OCI-LY1 (cell line): Measurements from ENCODE around the gene TMEM178B.

Experiments
- H2AFZ ChIP-seq: fragments of 200-600 bp; sonication (generic), shearing (Covaris generic); 2 replicates; pipeline ENCODE4 v1.6.0; 2014; ENCODE audit warnings: antibody characterized with exemption, mild to moderate bottlenecking, low read length
- H3F3A ChIP-seq: fragments of 200-600 bp; sonication (generic), shearing (Covaris generic); 2 replicates; pipeline ENCODE4 v1.6.0; 2014; ENCODE audit warnings: mild to moderate bottlenecking, antibody characterized with exemption, low read length, moderate library complexity; ENCODE audit not compliant: insufficient read depth
- H3K27ac ChIP-seq: fragments of 200-600 bp; sonication (generic); 2 replicates; pipeline ENCODE4 v1.5.1; 2014; ENCODE audit warnings: low read length, mixed run types, mild to moderate bottlenecking, low read depth; ENCODE audit not compliant: poor library complexity, severe bottlenecking
- H3K27me3 ChIP-seq: fragments of 200-600 bp; sonication (generic); 2 replicates; pipeline ENCODE4 v1.6.0; 2014; ENCODE audit warnings: antibody characterized with exemption, mild to moderate bottlenecking, low read length, moderate library complexity; ENCODE audit not compliant: insufficient read depth
- H3K36me3 ChIP-seq: fragments of 200-600 bp; sonication (generic); 2 replicates; pipeline ENCODE4 v1.6.1; 2014; ENCODE audit warnings: mild to moderate bottlenecking, antibody characterized with exemption, low read length, moderate library complexity, mixed read lengths; ENCODE audit not compliant: insufficient read depth
- H3K4me1 ChIP-seq: fragments of 200-600 bp; sonication (generic); 2 replicates; pipeline ENCODE4 v1.5.1; 2014; ENCODE audit warnings: mild to moderate bottlenecking, low read length, moderate library complexity; ENCODE audit not compliant: insufficient read depth, severe bottlenecking
- H3K4me2 ChIP-seq: fragments of 200-600 bp; sonication (generic), shearing (Covaris generic); 2 replicates; pipeline ENCODE4 v1.6.1; 2014; ENCODE audit warnings: low read length
- H3K4me3 ChIP-seq: fragments of 200-600 bp; sonication (generic); 2 replicates; pipeline ENCODE4 v1.5.1; 2014; ENCODE audit warnings: low read length, low read depth, mild to moderate bottlenecking, mixed read lengths; ENCODE audit not compliant: poor library complexity, severe bottlenecking
- H3K79me2 ChIP-seq: fragments of 200-600 bp; shearing (Covaris generic); 2 replicates; pipeline ENCODE4 v1.6.1; 2016; ENCODE audit warnings: mixed run types, low read length, mixed read lengths; ENCODE audit not compliant: insufficient read depth
- H3K9ac ChIP-seq: fragments of 200-600 bp; sonication (generic), shearing (Covaris generic); 2 replicates; pipeline ENCODE4 v1.6.1; 2014; ENCODE audit warnings: mild to moderate bottlenecking, low read length, mixed read lengths
- H3K9me2 ChIP-seq: fragments of 200-600 bp; sonication (generic), shearing (Covaris generic); 2 replicates; pipeline ENCODE4 v1.6.1; 2014; ENCODE audit warnings: low read depth, mild to moderate bottlenecking, low read length, mixed read lengths
- H3K9me3 ChIP-seq: fragments of 200-600 bp; shearing (Covaris generic); 2 replicates; pipeline ENCODE4 v1.6.1; 2014; ENCODE audit warnings: low read length, mixed read lengths
- H4K20me1 ChIP-seq: fragments of 200-600 bp; sonication (generic), shearing (Covaris generic); 2 replicates; pipeline ENCODE4 v1.6.0; 2016; ENCODE audit warnings: mild to moderate bottlenecking, low read length; ENCODE audit not compliant: insufficient read depth
- CTCF ChIP-seq: fragments of 200-600 bp; sonication (generic), shearing (Covaris generic); IDR thresholded peaks from 2 replicates; pipeline ENCODE4 v1.5.1; 2017; ENCODE audit warnings: mild to moderate bottlenecking, antibody characterized with exemption, low read length, moderate library complexity, mixed read lengths
- EZH2 ChIP-seq: fragments of 200-600 bp; sonication (generic), shearing (Covaris generic); IDR thresholded peaks from 2 replicates; pipeline ENCODE4 v1.8.0; 2017; ENCODE audit warnings: borderline replicate concordance, mixed run types, mild to moderate bottlenecking, antibody characterized with exemption, low read length, moderate library complexity, mixed read lengths

TMEM178B gene

GRCh38 chr7:141409801-141410329, 336.0 kb downstream of the TMEM178B start:
- TF ChIP-seq EZH2 (no peak), CTCF (no peak)
- H3K4me1 ChIP-seq: no peaks in the 10 kb centered on the region
- H3K36me3 ChIP-seq: no peaks in the 10 kb centered on the region
- no peak overlapping the region for H3K4me2 ChIP-seq
- H4K20me1 ChIP-seq: no peaks in the 10 kb centered on the region
- H3K27ac ChIP-seq: no peak overlapping the region
- H3K27me3 ChIP-seq: no peaks in the 10 kb centered on the region
- no peaks in the 10 kb centered on the region for H3K9me3 ChIP-seq
- H3K9ac ChIP-seq: no peak overlapping the region
- no peaks in the 10 kb centered on the region for H3F3A ChIP-seq
- H3K9me2 ChIP-seq: no peaks in the 10 kb centered on the region
- no peaks in the 10 kb centered on the region for H3K79me2 ChIP-seq
- H3K4me3 ChIP-seq: no peak overlapping the region
- H2AFZ ChIP-seq: no peak overlapping the region

- Histone ChIP-seq H3K4me3 (no peak overlapping the region), H3K79me2 (no peaks in the 10 kb centered on the region), H3K4me1 (no peaks in the 10 kb centered on the region), H3F3A (no peaks in the 10 kb centered on the region), H3K27me3 (no peaks in the 10 kb centered on the region), H3K9ac (no peak overlapping the region), H2AFZ (no peak overlapping the region), H3K9me3 (no peaks in the 10 kb centered on the region), H3K27ac (no peak overlapping the region), H3K36me3 (no peaks in the 10 kb centered on the region), H3K9me2 (no peaks in the 10 kb centered on the region), H3K4me2 (no peak overlapping the region), H4K20me1 (no peaks in the 10 kb centered on the region)
- no peak for TF ChIP-seq CTCF
- no peak for TF ChIP-seq EZH2
Measured at GRCh38 chr7:141410353-141411000, 336.6 kb downstream of the TMEM178B start.

- Histone ChIP-seq H3K9me3 (no peaks in the 10 kb centered on the region), H3K4me2 (no peak overlapping the region), H3K4me1 (no peaks in the 10 kb centered on the region), H3K4me3 (no peak overlapping the region), H3K27me3 (no peaks in the 10 kb centered on the region), H3K9ac (no peak overlapping the region), H4K20me1 (no peaks in the 10 kb centered on the region), H3F3A (no peaks in the 10 kb centered on the region), H2AFZ (no peak overlapping the region), H3K27ac (no peak overlapping the region), H3K36me3 (no peaks in the 10 kb centered on the region), H3K79me2 (no peaks in the 10 kb centered on the region), H3K9me2 (no peaks in the 10 kb centered on the region)
- TF ChIP-seq CTCF (no peak), EZH2 (no peak)
Measured at GRCh38 chr7:141411133-141411532, 337.3 kb downstream of the TMEM178B start.
